Urothelium cell line (cell line): ENCODE results near the gene PHF13.
A peak's percentile ranks its signal among the peaks of the same experiment; 100 is the strongest.
"Not testable (repeated sequence)": the region's sequence is repeated elsewhere in the genome, so short reads cannot be mapped to it uniquely, and the experiment has no call there.

ENCODE experiments used
- DNase-seq: peaks from one replicate; pipeline ENCODE4 v3.0.0; 2011; ENCODE audit warnings: low spot score, mixed read lengths
- FAIRE-seq: peaks from 2 replicates; lab custom pipeline; 2011; peaks lifted over from hg19 to GRCh38; lab: Jason Lieb, UNC

PHF13 gene

GRCh38 chr1:6627031-6627430, 13.5 kb downstream of the PHF13 start:
- no peak for FAIRE-seq
- no peak for DNase-seq

GRCh38 chr1:6627841-6628545, 14.5 kb downstream of the PHF13 start:
- FAIRE-seq (no peak), DNase-seq (no peak)

- no peak for DNase-seq
- no peak for FAIRE-seq
Measured at GRCh38 chr1:6628971-6629479, 15.5 kb downstream of the PHF13 start.

- no peak for FAIRE-seq
- no peak for DNase-seq
Measured at GRCh38 chr1:6630027-6630426, 16.5 kb downstream of the PHF13 start.

GRCh38 chr1:6631058-6631457, 17.5 kb downstream of the PHF13 start:
- FAIRE-seq (no peak), DNase-seq (no peak)

- DNase-seq (no peak), FAIRE-seq (no peak)
Measured at GRCh38 chr1:6632588-6633514, 19.3 kb downstream of the PHF13 start.

- DNase-seq = peak; percentile 23
- no peak for FAIRE-seq
Measured at GRCh38 chr1:6634371-6635052, 21.0 kb downstream of the PHF13 start.

GRCh38 chr1:6635161-6635909, 21.8 kb downstream of the PHF13 start:
- DNase-seq = no peak
- FAIRE-seq = no peak

GRCh38 chr1:6635910-6636760, 22.6 kb downstream of the PHF13 start:
- no peak for FAIRE-seq
- DNase-seq = no peak

GRCh38 chr1:6636778-6637177, 23.2 kb downstream of the PHF13 start:
- DNase-seq, FAIRE-seq: not testable (repeated sequence)

- DNase-seq (no peak), FAIRE-seq (no peak)
Measured at GRCh38 chr1:6637770-6638169, 24.2 kb downstream of the PHF13 start.

- DNase-seq (no peak), FAIRE-seq (no peak)
Measured at GRCh38 chr1:6638226-6638625, 24.7 kb downstream of the PHF13 start.

- FAIRE-seq, DNase-seq: not testable (repeated sequence)
Measured at GRCh38 chr1:6640867-6641266, 27.3 kb downstream of the PHF13 start.

- no peak for FAIRE-seq
Measured at GRCh38 chr1:6645018-6645417, 31.5 kb downstream of the PHF13 start.

GRCh38 chr1:6646499-6647148, 33.1 kb downstream of the PHF13 start:
- peak; percentile 14 for DNase-seq
- FAIRE-seq = no peak

More at GRCh38 chr1:6645018-6645417, 31.5 kb downstream of the PHF13 start:
- no peak for DNase-seq

- no peak for FAIRE-seq
- DNase-seq = no peak
Measured at GRCh38 chr1:6648556-6648955, 35.0 kb downstream of the PHF13 start.

GRCh38 chr1:6651909-6652308, 38.4 kb downstream of the PHF13 start:
- DNase-seq (no peak), FAIRE-seq (no peak)

- FAIRE-seq (no peak), DNase-seq (no peak)
Measured at GRCh38 chr1:6652986-6653385, 39.5 kb downstream of the PHF13 start.
